HL-60 (cell line): Measurements from ENCODE around the gene HYCC1.
"Not testable (repeated sequence)": the region's sequence is repeated elsewhere in the genome, so short reads cannot be mapped to it uniquely, and the experiment has no call there.

Experiments
- DNase-seq, 2 experiments: peaks; one replicate each; pipeline ENCODE4 v3.0.0-alpha.2; 2010 to 2020; ENCODE audit warnings: low read depth in 1 of 2, low spot score in 1 of 2
- H3K27ac ChIP-seq: fragments of 250-450 bp; sonication (Bioruptor Pico); replicated peaks from 2 replicates; pipeline ENCODE4 v1.5.1; 2020; ENCODE audit warnings: mild to moderate bottlenecking, moderate library complexity
- H3K27me3 ChIP-seq: fragments of 250-450 bp; sonication (Bioruptor Pico); 2 replicates; pipeline ENCODE4 v1.5.1; 2021; ENCODE audit warnings: mild to moderate bottlenecking, moderate library complexity; ENCODE audit not compliant: insufficient read depth, poor library complexity, severe bottlenecking
- H3K4me3 ChIP-seq: replicated peaks from 2 replicates; pipeline ENCODE4 v1.5.1; 2011; ENCODE audit warnings: mild to moderate bottlenecking, control low read depth, low read length; ENCODE audit not compliant: insufficient read depth
- CTCF ChIP-seq: IDR thresholded peaks from one replicate; pipeline ENCODE4 v1.5.1; 2011; ENCODE audit warnings: low read length, control low read depth, inconsistent platforms; ENCODE audit not compliant: insufficient read depth
- GABPA ChIP-seq: IDR thresholded peaks from 2 replicates; pipeline ENCODE4 v1.6.1; 2012; ENCODE audit warnings: low read depth
- POLR2AphosphoS5 ChIP-seq: IDR thresholded peaks from 2 replicates; pipeline ENCODE4 v1.6.1; 2012; ENCODE audit warnings: low read depth
- REST ChIP-seq: IDR thresholded peaks from 2 replicates; pipeline ENCODE4 v1.6.1; 2012; ENCODE audit warnings: low read depth; ENCODE audit not compliant: insufficient replicate concordance
- SPI1 ChIP-seq: IDR thresholded peaks from 2 replicates; pipeline ENCODE4 v1.6.1; 2012; ENCODE audit warnings: low read depth, mild to moderate bottlenecking, borderline replicate concordance

The HYCC1 gene

GRCh38 chr7:23058408-23059096, 44.6 kb upstream of the HYCC1 start:
- Histone ChIP-seq H3K4me3 (no peak overlapping the region), H3K27ac (peak overlapping the region; percentile 34; the same call in 1 of the 2 replicates), H3K27me3 (no peaks in the 10 kb centered on the region)
- DNase-seq: peak; percentile 49 to 57
- TF ChIP-seq REST (no peak), SPI1 (no peak; the same call in 1 of the 2 replicates), CTCF (no peak)

- DNase-seq: peak; percentile 28 to 74
- Histone ChIP-seq H3K27me3 (no peaks in the 10 kb centered on the region), H3K4me3 (no peak overlapping the region), H3K27ac (no peak overlapping the region)
- TF ChIP-seq REST (no peak), CTCF (peak; percentile 89), POLR2AphosphoS5 (no peak), GABPA (no peak)
These were observed 41.8 kb upstream of the HYCC1 start for GRCh38 chr7:23055582-23056178.

DNA sequence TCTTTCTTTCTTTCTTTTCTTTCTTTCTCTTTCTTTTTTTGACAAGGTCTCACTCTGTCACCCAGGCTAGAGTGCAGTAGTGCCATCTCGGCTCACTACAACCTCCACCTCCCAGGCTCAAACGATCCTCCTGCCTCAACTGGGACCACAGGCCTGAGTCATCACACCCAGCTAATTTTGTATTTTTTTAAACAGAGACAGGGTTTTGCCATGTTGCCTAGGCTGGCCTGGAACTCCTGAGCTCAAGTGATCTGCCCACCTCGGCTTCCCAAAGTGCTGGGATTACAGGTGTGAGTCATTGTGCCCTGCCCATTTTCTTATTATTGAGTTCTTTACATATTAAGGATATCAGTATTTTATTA, 37.2 kb upstream of the HYCC1 start:
- H3K27ac ChIP-seq, DNase-seq, H3K27me3 ChIP-seq, H3K4me3 ChIP-seq: not testable (repeated sequence)

GRCh38 chr7:23046336-23046735, 32.4 kb upstream of the HYCC1 start:
- H3K27me3 ChIP-seq, H3K27ac ChIP-seq, DNase-seq, H3K4me3 ChIP-seq: not testable (repeated sequence)

GRCh38 chr7:23045086-23045485, 31.2 kb upstream of the HYCC1 start:
- H3K4me3 ChIP-seq, H3K27me3 ChIP-seq, DNase-seq, H3K27ac ChIP-seq: not testable (repeated sequence)
